GM18499 (cell line): Measurements from ENCODE around the gene HLA-DOB.

Experiments used
- ATAC-seq: cut with Tn5 transposase; IDR thresholded peaks from one replicate; pipeline ENCODE4 v1.9.1; 2021; ENCODE audit warnings: moderate number of reproducible peaks; ENCODE audit not compliant: insufficient read depth, unreplicated experiment

The HLA-DOB gene

DNA sequence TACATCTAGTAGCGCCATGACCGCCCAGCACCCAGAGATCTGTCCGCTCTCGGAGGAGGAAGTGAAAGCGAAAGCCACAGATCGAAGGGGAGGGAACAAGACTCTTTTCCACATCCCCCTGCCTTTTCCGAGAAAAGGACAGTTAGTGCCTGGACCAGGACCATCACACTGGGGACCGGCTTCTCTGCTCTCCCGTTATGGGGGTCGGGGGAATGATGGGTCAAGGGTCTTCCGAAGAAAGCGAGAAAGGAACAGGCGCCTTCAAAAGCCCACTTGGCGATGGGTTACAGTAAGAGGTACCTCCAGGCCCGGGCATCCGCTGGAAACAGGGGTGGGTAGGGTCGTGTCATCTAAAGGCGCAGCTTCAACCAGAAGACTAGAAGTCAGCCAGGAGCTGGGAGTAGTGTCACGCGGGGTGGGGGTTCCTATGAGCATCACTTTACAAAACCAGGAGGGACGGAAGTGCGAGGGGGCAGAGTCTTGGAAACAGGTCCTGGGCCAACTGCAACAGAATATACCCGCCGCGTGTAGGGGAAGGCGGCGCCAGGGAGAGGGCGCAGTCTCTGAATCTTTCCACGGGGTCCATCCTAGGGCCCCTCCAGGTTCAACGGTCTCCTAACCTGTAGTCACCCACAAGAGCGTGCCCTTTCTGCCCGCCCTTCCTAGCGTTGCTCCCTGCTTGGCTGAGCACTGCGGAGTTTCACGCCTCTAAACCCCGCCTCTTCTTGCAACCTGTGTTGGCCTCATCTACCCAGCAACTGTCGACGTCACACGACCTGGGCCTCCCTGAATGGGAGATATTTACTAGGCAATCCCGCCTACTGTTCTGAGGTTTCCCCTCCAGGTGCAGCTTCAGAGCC is 27.4 kb upstream of the HLA-DOB start, which contains the start of gene PSMB8:
PSMB8 (minus strand) TSS at position 69 of the 860 bp plus-strand sequence; CDS start at position 18, 51 bp downstream.
- ATAC-seq = peak; percentile 46

- no peak for ATAC-seq
These were observed 26.7 kb upstream of the HLA-DOB start for GRCh38 chr6:32843331-32843978.

DNA sequence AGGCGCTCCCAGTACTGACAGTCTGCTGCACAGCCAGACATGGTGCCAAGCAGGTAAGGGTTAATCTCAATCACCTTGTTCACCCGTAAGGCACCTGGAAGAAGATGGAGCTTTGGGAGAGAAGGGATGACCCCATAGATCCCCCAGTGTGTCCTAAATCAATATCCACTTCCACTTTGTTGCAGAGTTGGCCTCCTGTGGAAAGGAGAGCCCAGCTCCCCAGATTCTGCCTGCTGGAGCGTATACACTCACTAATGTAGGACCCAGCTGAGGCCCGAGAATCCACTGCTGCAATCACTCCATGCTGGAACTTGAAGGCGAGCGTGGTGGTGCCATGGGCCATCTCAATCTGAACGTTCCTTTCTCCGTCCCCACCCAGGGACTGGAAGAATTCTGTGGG is 25.9 kb upstream of the HLA-DOB start:
- no peak for ATAC-seq

DNA sequence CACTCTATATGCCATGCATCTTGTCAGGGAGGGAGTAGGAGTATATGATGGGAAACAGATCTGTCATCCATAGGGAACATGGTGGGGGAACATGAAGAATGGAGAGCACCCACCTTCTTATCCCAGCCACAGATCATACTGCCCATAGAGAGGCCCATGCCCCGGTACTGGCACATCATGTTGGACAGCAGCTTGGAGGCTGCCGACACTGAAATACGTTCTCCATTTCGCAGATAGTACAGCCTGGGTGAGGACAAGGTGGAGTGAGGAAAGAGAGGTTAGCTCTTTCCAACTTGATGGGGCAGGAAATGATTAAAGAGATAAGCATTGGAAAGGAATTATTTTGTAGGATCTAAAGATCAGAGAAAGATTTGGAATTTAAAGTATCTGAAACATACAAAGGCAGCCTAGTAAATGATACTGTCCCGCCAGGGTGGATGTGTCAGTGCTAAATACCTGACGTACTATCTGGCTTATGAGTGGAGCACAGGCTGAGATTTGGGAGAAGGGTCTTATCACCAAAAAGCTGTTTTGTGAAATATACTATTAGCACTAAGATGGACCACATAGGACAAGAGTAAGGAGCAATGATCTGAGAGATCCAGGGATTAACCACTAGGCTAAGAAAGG is 25.3 kb upstream of the HLA-DOB start:
- no peak for ATAC-seq

DNA sequence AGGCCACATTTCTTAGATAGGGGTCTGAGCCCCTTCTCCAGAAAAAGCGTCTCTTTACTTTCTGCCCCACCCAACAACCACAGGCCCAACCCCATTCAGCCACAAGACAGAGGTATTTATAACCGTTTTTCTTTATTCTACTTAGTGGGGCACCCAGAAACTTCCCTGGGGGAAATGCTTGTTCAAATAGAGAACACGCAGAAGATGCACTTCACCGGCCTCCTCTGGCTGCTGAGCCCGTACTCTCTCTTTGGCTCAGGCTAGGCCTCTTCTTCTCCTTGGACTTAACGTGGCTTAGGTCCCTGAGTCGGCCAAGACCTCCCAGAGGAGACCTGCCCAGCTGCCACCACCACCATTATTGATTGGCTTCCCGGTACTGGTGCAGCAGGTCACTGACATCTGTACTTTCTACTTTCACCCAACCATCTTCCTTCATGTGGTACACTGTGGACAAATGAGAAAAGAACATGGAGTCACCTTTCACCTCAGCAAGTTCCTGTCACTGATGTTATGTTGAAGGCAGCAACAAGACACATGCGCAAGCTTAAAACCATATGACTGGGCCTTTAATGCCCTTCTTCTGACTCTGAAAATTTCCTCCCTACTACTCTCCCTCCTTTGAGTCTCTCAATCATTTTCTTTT is 23.9 kb upstream of the HLA-DOB start:
- ATAC-seq = no peak

- no peak for ATAC-seq
These were observed 22.6 kb upstream of the HLA-DOB start for GRCh38 chr6:32839356-32839755.

DNA sequence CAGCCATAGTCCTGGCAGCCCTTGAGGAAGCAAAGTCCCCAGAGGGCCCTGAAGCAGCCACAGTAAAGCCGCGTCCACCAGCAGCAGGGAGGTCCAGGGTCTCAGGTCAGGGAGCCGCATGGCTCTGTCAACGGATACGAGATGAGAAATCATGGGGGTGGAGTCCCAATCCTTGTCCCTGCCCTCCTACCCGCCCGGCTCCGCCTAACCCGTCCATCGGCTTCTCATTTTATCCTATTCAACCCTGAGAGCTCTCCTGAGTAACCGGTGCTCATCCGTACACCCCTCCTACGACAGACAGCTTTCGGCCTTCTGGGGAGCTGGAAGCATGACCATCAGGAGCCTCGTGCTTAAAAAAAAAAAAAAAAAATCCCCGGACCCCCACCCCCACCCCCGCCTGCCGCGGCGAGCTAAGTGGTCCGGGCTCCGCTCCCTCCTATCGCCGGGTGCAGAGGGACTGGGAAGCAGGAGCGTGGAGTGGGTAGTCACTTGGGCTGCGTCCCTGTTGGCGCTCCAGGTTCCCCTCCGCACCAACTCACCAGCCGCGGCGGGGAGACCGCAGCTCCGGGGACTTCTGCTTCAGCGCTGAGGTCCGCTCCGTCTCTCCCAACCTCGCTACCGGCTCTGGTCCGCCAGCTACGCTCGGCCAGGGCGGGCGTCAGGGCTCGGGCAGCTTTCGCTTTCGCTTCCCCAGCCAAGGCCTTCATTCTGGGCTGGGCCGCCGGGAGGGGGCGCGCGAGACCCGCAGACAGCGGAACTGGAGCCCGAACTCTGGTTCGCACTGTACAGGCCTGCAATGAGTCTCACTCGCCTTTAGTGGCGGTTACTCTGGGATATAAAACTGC is 21.5 kb upstream of the HLA-DOB start, which contains the start of gene TAP2:
TAP2 (minus strand) TSS at position 626 of the 845 bp plus-strand sequence; CDS start at position 120, 506 bp downstream.
- ATAC-seq = peak; percentile 40

GRCh38 chr6:32837651-32838113 is 20.9 kb upstream of the HLA-DOB start:
- no peak for ATAC-seq

- no peak for ATAC-seq
These were observed 20.1 kb upstream of the HLA-DOB start for GRCh38 chr6:32836873-32837272.

- ATAC-seq = no peak
These were observed 18.5 kb upstream of the HLA-DOB start for GRCh38 chr6:32835167-32835893.

DNA sequence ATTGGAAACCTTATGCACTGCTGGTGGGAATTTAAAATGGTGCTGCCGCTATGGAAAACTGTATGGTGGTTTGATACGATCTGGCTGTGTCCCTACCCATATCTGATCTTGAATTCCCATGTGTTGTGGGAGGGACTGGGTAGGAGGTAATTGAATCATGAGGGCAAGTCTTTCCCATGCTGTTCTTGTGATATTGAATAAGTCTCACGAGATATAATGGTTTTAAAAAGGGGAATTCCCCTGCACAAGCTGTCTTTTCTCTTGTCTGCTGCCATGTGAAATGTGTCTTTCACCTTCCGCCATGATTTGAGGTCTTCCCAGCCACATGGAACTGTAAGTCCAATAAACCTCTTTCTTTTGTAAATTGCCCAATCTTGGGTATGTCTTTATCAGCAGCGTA is 16.9 kb upstream of the HLA-DOB start:
- no peak for ATAC-seq

DNA sequence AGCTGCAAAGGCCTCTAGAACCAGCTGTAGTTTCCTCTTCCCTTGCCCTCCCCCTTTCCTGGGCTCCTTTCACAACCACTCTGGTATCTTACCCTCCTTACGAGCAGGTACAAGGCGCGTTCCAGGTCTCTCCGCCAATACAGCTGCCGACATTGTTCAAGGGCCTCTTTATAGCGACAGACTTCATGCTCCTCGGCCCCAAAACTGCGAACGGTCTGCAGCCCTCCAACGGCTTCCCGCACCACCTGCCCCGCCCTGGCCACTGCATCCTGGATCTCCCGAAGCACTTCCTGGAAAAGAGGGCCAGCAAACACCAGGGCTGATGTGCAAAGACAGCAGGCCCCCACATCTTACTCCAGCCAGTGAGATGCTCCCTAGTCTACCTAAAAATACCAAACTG is 15.7 kb upstream of the HLA-DOB start:
- no peak for ATAC-seq

GRCh38 chr6:32830936-32831335 is 14.1 kb upstream of the HLA-DOB start:
- ATAC-seq = no peak

- no peak for ATAC-seq
These were observed 13.2 kb upstream of the HLA-DOB start for GRCh38 chr6:32830017-32830416.

DNA sequence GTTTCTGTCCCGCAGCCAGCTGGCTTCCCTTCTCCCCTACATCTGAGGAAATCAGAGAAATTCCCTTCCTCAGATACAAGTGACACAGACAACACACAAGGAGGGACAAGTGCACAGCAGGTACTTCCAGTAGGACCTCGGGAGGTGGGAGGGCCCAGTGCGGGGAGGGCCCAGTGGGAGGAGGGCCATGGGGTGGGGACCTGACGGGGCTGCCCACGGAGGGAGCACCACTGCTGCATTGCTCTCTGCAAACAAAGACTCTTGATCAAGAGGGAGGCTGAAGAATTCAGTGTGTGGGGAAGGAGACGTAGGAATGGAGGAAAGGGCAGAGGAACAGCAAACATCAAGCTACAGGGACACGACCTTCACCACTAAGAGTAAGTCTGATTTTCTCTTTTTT is 12.7 kb upstream of the HLA-DOB start:
- ATAC-seq = no peak

DNA sequence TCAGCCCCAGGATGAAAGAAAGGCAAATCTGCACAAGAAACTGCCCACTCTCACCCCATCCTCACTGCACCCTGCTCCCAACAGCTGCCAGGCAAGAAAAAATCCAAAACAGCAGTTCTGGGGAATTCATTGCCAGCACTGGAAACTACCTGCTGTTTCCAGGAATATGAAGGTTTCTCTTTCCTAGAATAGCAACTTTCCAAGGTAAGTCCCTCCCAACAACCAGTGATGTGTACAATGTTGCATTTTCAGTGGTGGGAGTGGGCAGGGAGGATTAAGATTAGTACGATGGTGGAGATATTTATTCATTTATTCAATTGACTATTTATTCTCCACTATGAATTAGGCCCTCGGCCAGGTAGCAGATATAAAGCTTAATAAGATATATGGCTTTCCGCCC is 10.2 kb upstream of the HLA-DOB start:
- ATAC-seq = no peak

- no peak for ATAC-seq
These were observed 9.2 kb upstream of the HLA-DOB start for GRCh38 chr6:32825966-32826365.

GRCh38 chr6:32819729-32820128 is 2.9 kb upstream of the HLA-DOB start:
- no peak for ATAC-seq

DNA sequence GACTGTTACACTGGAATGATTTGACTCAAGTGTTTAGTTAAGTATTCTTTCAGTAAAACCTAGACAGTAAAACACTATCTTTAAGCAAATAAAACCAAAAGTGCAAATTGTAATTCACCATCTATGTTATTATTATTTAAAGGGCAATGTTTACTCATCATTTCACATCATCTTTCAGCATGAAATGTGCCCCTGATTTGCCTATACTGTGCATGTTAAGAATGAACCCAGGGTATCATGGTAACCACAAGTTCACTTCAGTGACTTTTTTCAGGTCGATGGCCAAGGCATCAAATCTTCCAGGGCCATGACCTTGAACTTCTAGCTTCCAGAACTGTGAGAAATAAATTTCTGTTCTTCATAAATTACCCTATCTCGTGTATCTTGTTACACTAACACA is 2.1 kb upstream of the HLA-DOB start:
- no peak for ATAC-seq
